Activated CD8-positive, alpha-beta memory T cell treated with anti-CD3 and anti-CD28 coated beads, Interleukin-2, amount 50 U/mL, for 48 hours (primary cell): ENCODE results near the gene C16orf87.

Experiments used
- DNase-seq: peaks from one replicate; pipeline ENCODE4 v3.0.0-alpha.2; 2020

Gene C16orf87

GRCh38 chr16:46751381-46751780 is 79.6 kb downstream of the C16orf87 start:
- DNase-seq: no peak

DNA sequence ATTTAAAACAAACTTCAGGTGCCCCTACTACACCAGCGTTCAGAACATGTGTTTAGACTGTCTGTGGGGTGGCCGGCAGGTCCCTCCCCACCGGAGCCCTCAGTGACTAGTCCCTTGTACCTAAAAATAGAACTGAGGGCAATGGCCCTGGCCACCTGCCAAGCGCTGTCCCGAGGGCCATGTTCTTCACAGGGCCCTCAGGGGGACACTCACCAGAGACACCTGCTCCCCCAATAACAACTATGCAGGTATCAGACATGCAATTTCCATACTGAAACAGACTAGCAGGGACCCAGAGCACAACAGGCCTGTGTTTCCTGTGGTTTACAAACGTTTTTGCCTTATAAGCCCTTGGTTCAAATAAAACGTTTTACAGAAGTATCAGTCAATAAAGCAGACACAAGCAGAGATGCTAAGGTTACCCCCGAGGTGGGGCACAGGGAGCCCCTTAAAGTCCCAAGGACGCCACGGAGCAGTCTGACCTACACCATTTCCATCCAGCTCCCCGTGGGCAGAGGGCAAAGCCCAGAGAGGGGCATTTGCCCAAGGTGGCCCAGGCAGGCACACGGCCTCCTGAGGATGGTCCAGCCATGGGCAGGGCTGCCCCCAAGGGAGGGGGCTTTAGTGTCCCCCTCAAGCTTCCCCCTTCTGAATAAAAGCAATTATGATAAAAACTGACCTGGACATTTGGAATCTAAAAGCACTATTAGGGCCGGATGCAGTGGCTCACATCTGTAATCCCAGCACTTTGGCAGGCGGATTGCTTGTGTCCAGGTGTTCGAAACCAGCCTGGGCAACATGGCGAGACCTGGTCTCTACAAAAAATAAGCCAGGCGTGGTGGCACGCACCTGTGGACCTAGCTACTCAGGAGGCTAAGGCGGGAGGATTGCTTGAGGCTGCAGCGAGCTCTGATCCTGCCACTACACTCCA is 81.9 kb downstream of the C16orf87 start:
- DNase-seq: no peak

DNA sequence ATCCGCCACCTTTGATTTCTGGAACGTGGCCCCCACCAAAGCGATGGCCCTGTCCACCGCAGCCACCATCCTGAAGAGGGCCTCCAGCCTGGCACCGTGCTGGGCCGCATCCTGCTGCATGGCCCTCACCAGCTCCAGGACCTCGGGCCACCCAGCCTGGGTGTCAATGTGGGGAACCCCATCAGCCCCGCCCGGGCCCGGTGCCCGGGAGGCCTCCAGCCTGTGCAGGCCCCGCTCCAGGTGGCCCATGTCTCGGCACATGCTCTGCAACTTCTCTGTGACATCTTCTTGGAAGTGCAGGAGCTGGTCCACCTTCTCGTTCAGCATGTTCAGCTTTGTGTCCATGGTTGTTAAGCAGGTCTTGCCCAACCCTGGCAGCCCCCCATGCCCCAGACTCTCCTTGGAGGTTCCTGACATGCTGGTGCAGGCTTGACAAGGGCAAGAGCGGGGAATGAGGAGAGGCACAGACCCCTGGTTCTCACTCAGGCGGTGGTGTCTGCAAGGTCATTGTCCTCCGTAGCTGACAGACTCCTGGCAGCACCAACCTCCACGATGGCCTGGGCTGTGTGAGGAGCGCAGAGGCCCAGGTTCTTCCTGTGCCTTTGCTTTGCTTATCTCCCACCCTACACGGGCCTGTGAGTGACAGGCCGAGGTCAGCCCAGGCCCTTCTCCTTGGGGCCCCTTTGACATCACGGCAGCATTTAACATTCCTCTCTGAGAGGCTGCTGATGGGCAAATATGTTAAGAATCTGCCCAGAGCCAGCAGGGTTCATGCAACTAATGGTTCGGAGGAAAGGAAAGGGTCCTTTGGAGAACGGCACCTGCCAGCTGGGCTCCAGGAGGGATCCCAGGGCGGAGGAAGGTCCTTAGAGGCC is 83.0 kb downstream of the C16orf87 start, which contains the start of gene MYLK3:
TSS of gene MYLK3 (minus strand) at position 568 of the 875 bp plus-strand sequence. CDS start at position 417, 151 bp downstream.
- DNase-seq: no peak

DNA sequence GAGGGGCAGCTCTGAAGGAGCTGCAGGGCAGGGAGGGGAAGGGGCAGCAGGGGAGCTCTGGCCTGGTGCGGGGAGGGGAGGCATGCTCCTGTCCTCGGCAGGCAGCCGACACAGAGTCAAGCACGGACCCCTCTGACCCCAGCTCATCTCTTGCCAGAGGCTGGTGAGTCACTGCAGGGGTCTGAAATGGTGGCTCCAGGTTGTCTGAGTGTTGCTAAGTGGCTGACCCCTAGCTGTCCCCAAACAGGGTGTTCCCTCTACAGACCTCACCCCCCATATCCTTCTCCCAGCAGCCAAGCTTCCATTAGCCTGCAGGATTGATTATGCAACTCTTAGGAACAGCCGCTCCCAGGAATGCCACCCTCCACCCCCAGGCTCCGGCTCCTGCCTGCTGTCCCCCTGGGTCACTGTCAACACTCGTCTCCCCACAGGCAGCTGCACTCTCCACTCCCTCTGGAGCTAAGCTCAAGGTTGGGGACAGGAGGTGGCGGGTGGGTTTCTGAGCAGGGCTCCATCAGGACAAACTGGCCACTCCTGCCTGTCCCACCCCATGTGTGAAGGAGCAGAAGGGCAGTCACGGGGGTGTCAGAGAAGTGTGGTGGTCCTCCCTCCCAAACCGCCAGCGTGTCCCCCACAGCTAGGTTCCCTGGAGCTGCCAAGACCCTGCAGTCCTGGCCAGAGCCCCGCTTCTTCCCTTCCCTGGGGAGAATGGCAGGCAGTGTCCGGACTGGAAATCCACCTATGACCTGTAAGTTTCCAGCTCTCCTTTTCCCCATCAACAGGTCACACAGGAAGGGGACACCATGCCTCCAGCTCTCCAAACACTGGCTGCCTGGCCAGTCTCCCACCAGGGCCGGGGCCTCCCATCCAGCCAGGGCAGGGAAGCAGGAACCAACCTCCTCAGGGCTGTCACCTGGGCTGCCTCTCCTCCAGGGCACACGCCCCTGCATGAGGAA is 83.9 kb downstream of the C16orf87 start:
- DNase-seq: no peak
